ENCODE data around the gene PRKCSH.

Gene PRKCSH

GRCh38 chr19:11482384-11483050, 47.1 kb downstream of the PRKCSH start:
- peaks cover 0 to 4% of the 10 kb centered on the region in 2 donors for H3K9me3 ChIP-seq (replicated peaks in 1 of 2; ENCODE audit: control insufficient read depth in 2 of 2, insufficient read depth in 1 of 2, low read depth in 1 of 2, low read length in 2 of 2)
- peak overlapping the region; percentile 90 for H3K18ac ChIP-seq (ENCODE audit: low read length)
- H3K4ac ChIP-seq (ENCODE audit: low read length): no peak overlapping the region
- H3K4me2 ChIP-seq (ENCODE audit: insufficient read depth, low read length, poor library complexity, severe bottlenecking): peak overlapping the region; percentile 65
- no peak overlapping the region for H2BK5ac ChIP-seq (ENCODE audit: low read length)
- peaks cover 3 to 20% of the 10 kb centered on the region in 2 donors for H3K36me3 ChIP-seq (replicated peaks in 1 of 2; ENCODE audit: control insufficient read depth in 2 of 2, insufficient read depth in 2 of 2, low read length in 2 of 2)
- H3K23ac ChIP-seq (ENCODE audit: low read depth, low read length, poor library complexity): peak overlapping the region; percentile 83
- no peak overlapping the region for H3K27ac ChIP-seq (replicated peaks; ENCODE audit: low read length)
- peak; percentile 67 for DNase-seq (ENCODE audit: low spot score)
- H3K14ac ChIP-seq (ENCODE audit: low read length): peak overlapping the region; percentile 6
- H4K8ac ChIP-seq (ENCODE audit: low read depth, low read length): no peak overlapping the region
- no peak overlapping the region for H2BK120ac ChIP-seq (ENCODE audit: low read depth, low read length)
- H3K4me3 ChIP-seq (ENCODE audit: low read length in 2 of 2): peak overlapping the region; percentile 42 to 45
- peaks cover 0 to 5% of the 10 kb centered on the region in 2 donors for H3K4me1 ChIP-seq (ENCODE audit: control insufficient read depth in 2 of 2, insufficient read depth in 1 of 2, low read depth in 1 of 2, low read length in 2 of 2)
- H3K9ac ChIP-seq (ENCODE audit: low read depth, low read length, poor library complexity): peak overlapping the region; percentile 44
- H2BK15ac ChIP-seq (ENCODE audit: low read length): peak overlapping the region; percentile 33
- H2AK5ac ChIP-seq (ENCODE audit: low read depth, low read length): no peak overlapping the region
- no peaks in the 10 kb centered on the region for H3K79me1 ChIP-seq (ENCODE audit: low read depth, low read length)
- H4K91ac ChIP-seq (ENCODE audit: low read depth, low read length, poor library complexity): no peak overlapping the region
- H3K27me3 ChIP-seq (ENCODE audit: control insufficient read depth in 3 of 3, insufficient read depth in 3 of 3, low read depth in 1 of 3, low read length in 3 of 3): peaks cover 0 to 41% (median 16%) of the 10 kb centered on the region in 3 experiments
- WGBS, 2 donors (ENCODE audit: extremely low coverage in 2 of 2, insufficient read length in 2 of 2, insufficient replicate concordance in 1 of 2): no CpG with 5 or more reads among the region's 58 CpGs
- H2AFZ ChIP-seq (ENCODE audit: low read length): peak overlapping the region; percentile 91
- no peak overlapping the region for H2BK12ac ChIP-seq (ENCODE audit: low read length)

GRCh38 chr19:11483366-11484111, 48.1 kb downstream of the PRKCSH start:
- peaks cover 3 to 10% of the 10 kb centered on the region in 2 donors for H3K36me3 ChIP-seq (replicated peaks in 1 of 2; ENCODE audit: control insufficient read depth in 2 of 2, insufficient read depth in 2 of 2, low read length in 2 of 2)
- H3K18ac ChIP-seq (ENCODE audit: low read length): peak overlapping the region; percentile 48
- no peak overlapping the region for H2BK15ac ChIP-seq (ENCODE audit: low read length)
- no peak overlapping the region for H2AFZ ChIP-seq (ENCODE audit: low read length)
- H3K27ac ChIP-seq (replicated peaks; ENCODE audit: low read length): no peak overlapping the region
- no peak overlapping the region for H2BK120ac ChIP-seq (ENCODE audit: low read depth, low read length)
- no CpG with 5 or more reads among the region's 57 CpGs for WGBS, 2 donors (ENCODE audit: extremely low coverage in 2 of 2, insufficient read length in 2 of 2, insufficient replicate concordance in 1 of 2)
- H3K79me1 ChIP-seq (ENCODE audit: low read depth, low read length): no peaks in the 10 kb centered on the region
- no peak overlapping the region for H3K9ac ChIP-seq (ENCODE audit: low read depth, low read length, poor library complexity)
- peaks cover 0 to 4% of the 10 kb centered on the region in 2 donors for H3K9me3 ChIP-seq (replicated peaks in 1 of 2; ENCODE audit: control insufficient read depth in 2 of 2, insufficient read depth in 1 of 2, low read depth in 1 of 2, low read length in 2 of 2)
- H4K8ac ChIP-seq (ENCODE audit: low read depth, low read length): no peak overlapping the region
- no peak for DNase-seq (ENCODE audit: low spot score)
- no peak overlapping the region for H3K14ac ChIP-seq (ENCODE audit: low read length)
- H4K91ac ChIP-seq (ENCODE audit: low read depth, low read length, poor library complexity): no peak overlapping the region
- H2BK5ac ChIP-seq (ENCODE audit: low read length): no peak overlapping the region
- no peak overlapping the region for H3K4me3 ChIP-seq (ENCODE audit: low read length in 2 of 2)
- H3K27me3 ChIP-seq (ENCODE audit: control insufficient read depth in 3 of 3, insufficient read depth in 3 of 3, low read depth in 1 of 3, low read length in 3 of 3): peaks cover 0 to 40% (median 16%) of the 10 kb centered on the region in 3 experiments
- no peak overlapping the region for H2AK5ac ChIP-seq (ENCODE audit: low read depth, low read length)
- peak overlapping the region; percentile 55 for H3K23ac ChIP-seq (ENCODE audit: low read depth, low read length, poor library complexity)
- H3K4me2 ChIP-seq (ENCODE audit: insufficient read depth, low read length, poor library complexity, severe bottlenecking): no peak overlapping the region
- no peak overlapping the region for H3K4ac ChIP-seq (ENCODE audit: low read length)
- H2BK12ac ChIP-seq (ENCODE audit: low read length): no peak overlapping the region
- H3K4me1 ChIP-seq (ENCODE audit: control insufficient read depth in 2 of 2, insufficient read depth in 1 of 2, low read depth in 1 of 2, low read length in 2 of 2): peaks cover 0 to 5% of the 10 kb centered on the region in 2 donors

GRCh38 chr19:11485245-11485837, 49.9 kb downstream of the PRKCSH start:
- Histone ChIP-seq H3K79me1 (ENCODE audit: low read depth, low read length) (no peaks in the 10 kb centered on the region), H2AK5ac (ENCODE audit: low read depth, low read length) (no peak overlapping the region), H3K4me2 (ENCODE audit: insufficient read depth, low read length, poor library complexity, severe bottlenecking) (no peak overlapping the region), H2BK15ac (ENCODE audit: low read length) (no peak overlapping the region), H3K14ac (ENCODE audit: low read length) (no peak overlapping the region), H3K18ac (ENCODE audit: low read length) (peak overlapping the region; percentile 35), H3K4me1 (ENCODE audit: control insufficient read depth in 2 of 2, insufficient read depth in 1 of 2, low read depth in 1 of 2, low read length in 2 of 2) (no peaks in the 10 kb centered on the region), H3K4ac (ENCODE audit: low read length) (no peak overlapping the region), H3K9ac (ENCODE audit: low read depth, low read length, poor library complexity) (no peak overlapping the region), H4K91ac (ENCODE audit: low read depth, low read length, poor library complexity) (no peak overlapping the region), H3K27ac (replicated peaks; ENCODE audit: low read length) (no peak overlapping the region), H4K8ac (ENCODE audit: low read depth, low read length) (no peak overlapping the region), H2BK5ac (ENCODE audit: low read length) (no peak overlapping the region), H3K9me3 (replicated peaks in 1 of 2; ENCODE audit: control insufficient read depth in 2 of 2, insufficient read depth in 1 of 2, low read depth in 1 of 2, low read length in 2 of 2) (peaks cover 0 to 4% of the 10 kb centered on the region in 2 donors), H3K27me3 (ENCODE audit: control insufficient read depth in 3 of 3, insufficient read depth in 3 of 3, low read depth in 1 of 3, low read length in 3 of 3) (peaks cover 0 to 22% (median 11%) of the 10 kb centered on the region in 3 experiments), H2AFZ (ENCODE audit: low read length) (no peak overlapping the region), H3K23ac (ENCODE audit: low read depth, low read length, poor library complexity) (no peak overlapping the region), H3K36me3 (replicated peaks in 1 of 2; ENCODE audit: control insufficient read depth in 2 of 2, insufficient read depth in 2 of 2, low read length in 2 of 2) (peaks cover 3 to 11% of the 10 kb centered on the region in 2 donors), H3K4me3 (ENCODE audit: low read length in 2 of 2) (no peak overlapping the region), H2BK120ac (ENCODE audit: low read depth, low read length) (no peak overlapping the region), H2BK12ac (ENCODE audit: low read length) (no peak overlapping the region)
- no CpG with 5 or more reads among the region's 13 CpGs for WGBS, 2 donors (ENCODE audit: extremely low coverage in 2 of 2, insufficient read length in 2 of 2, insufficient replicate concordance in 1 of 2)
- DNase-seq (ENCODE audit: low spot score): no peak
